Stomach (tissue), 9 donors: ENCODE results near the gene SLC22A4. TPM values are rescaled to one million over a fixed set of nuclear protein-coding genes. Genes with fewer than 3 reads are reported as not detected.
A peak's percentile ranks its signal among the peaks of the same experiment; 100 is the strongest.

Experiments used
- DNase-seq, 2 donors: peaks; one replicate each; pipeline versions ENCODE4 v3.0.0 to v3.0.0-alpha.2; 2013 to 2019
- H3K27ac ChIP-seq, 5 donors: fragments of 200-600 bp in 4 of 5; sonication (generic) in 4 of 5; one replicate each; pipeline ENCODE4 v1.5.1; 2013 to 2019; ENCODE audit warnings: mild to moderate bottlenecking in 1 of 5, moderate library complexity in 1 of 5
- H3K27me3 ChIP-seq, 3 donors: fragments of 200-600 bp; sonication (generic); one replicate each; pipeline ENCODE4 v1.5.1; 2017 to 2019; ENCODE audit warnings: mixed run types in 1 of 3
- H3K36me3 ChIP-seq, 4 donors: fragments of 200-600 bp; sonication (generic); 1 replicate in 3 of 4; 2 replicates in 1 of 4; pipeline ENCODE4 v1.5.1; 2016 to 2019
- H3K4me1 ChIP-seq, 4 donors: fragments of 200-600 bp; sonication (generic); one replicate each; pipeline ENCODE4 v1.5.1; 2016 to 2019
- H3K4me3 ChIP-seq, 4 donors: fragments of 200-600 bp; sonication (generic) in 3 of 4; one replicate each; pipeline ENCODE4 v1.5.1; 2016 to 2019; ENCODE audit warnings: mild to moderate bottlenecking in 1 of 4
- H3K9me3 ChIP-seq, 4 donors: fragments of 200-600 bp; sonication (generic); one replicate each; pipeline ENCODE4 v1.5.1; 2016 to 2019
- CTCF ChIP-seq, 7 experiments: fragments of 450-650 bp in 4 of 7; fragments of 200-600 bp in 3 of 7; sonication (generic) in 3 of 7; IDR thresholded peaks; one replicate each; pipeline ENCODE4 v1.5.1; 2016 to 2019; ENCODE audit warnings: antibody characterized with exemption in 7 of 7, control low read depth in 2 of 7, mild to moderate bottlenecking in 1 of 7
- EP300 ChIP-seq: sonication (generic); formaldehyde crosslinking; IDR thresholded peaks from one replicate; pipeline ENCODE4 v1.6.1; 2017; ENCODE audit warnings: antibody characterized with exemption
- POLR2A ChIP-seq, 4 donors: fragments of 450-650 bp; IDR thresholded peaks; one replicate each; pipeline ENCODE4 v1.6.1; 2016; ENCODE audit warnings: antibody characterized with exemption in 4 of 4, control low read depth in 2 of 4, mild to moderate bottlenecking in 1 of 4, moderate library complexity in 1 of 4
- POLR2AphosphoS5 ChIP-seq, 3 donors: sonication (generic); formaldehyde crosslinking; IDR thresholded peaks; one replicate each; pipeline ENCODE4 v1.6.1; 2016; ENCODE audit warnings: antibody characterized with exemption in 3 of 3
- whole genome bisulfite sequencing, 5 donors: extraction: QIAGEN DNeasy Blood & Tissue Kit in 3 of 5; methylation state at CpG; one replicate each; pipeline versions ENCODE4 v1.1.5 to v1.1.7; 2013 to 2018; 5-methylcytosine and 5-hydroxymethylcytosine counted together
- intact Hi-C: fragments of 100-400 bp; cut with DNase I; formaldehyde crosslinking; loops from one replicate; pipeline ENCODE4 v1.15.1; 2023; ENCODE audit warnings: low total_unique reads
- polyA plus RNA-seq, 3 donors: library from polyadenylated mRNA; stranded (reverse); fragments of 200-250 nt; gene quantifications; one replicate each; pipeline ENCODE4 v1.2.3, GENCODE V29; 2013
- total RNA-seq, 5 donors: library from RNA; depleted of rRNA; stranded (reverse); fragments of >200 nt; gene quantifications; one replicate each; pipeline versions ENCODE4 v1.1.0 to v1.2.3, GENCODE V29; 2014 to 2016
- donor health status: healthy with polysubstance abuse.
- donor health status: Bipolar disorder and iron deficiency.
- donor health status: healthy.

The SLC22A4 gene
- total and polyA plus RNA-seq, 8 donors, result 0.31 to 24.5 (median 0.53) TPM; not detected in 2

- Histone ChIP-seq H3K36me3 (no peaks in the 10 kb centered on the region), H3K27me3 (peaks cover 0 to 10% (median 4%) of the 10 kb centered on the region in 3 donors), H3K27ac (peak overlapping the region in 4 of 5 donors; percentile 86 to 97 (median 92)), H3K4me1 (peaks cover 19 to 63% (median 53%) of the 10 kb centered on the region in 4 donors), H3K9me3 (no peaks in the 10 kb centered on the region), H3K4me3 (peak overlapping the region; percentile 53 to 75 (median 54))
- TF ChIP-seq POLR2A (IDR thresholded peaks at IDR 0.05) (no peak), CTCF (IDR thresholded peaks at IDR 0.05) (no peak), EP300 (no peak), POLR2AphosphoS5 (IDR thresholded peaks at IDR 0.05) (no peak)
- no peak for DNase-seq
- intact Hi-C loops, result no loop called here
- WGBS, 5 donors, result 89 to 94% (median 92%) methylated on average over 6 of the region's 6 CpGs
Observed at GRCh38 chr5:132256783-132257130, 37.4 kb upstream of the SLC22A4 start.

- TF ChIP-seq POLR2AphosphoS5 (IDR thresholded peaks at IDR 0.05) (peak in 1 of 3 donors; percentile 46), POLR2A (IDR thresholded peaks at IDR 0.05) (no peak)
- H3K36me3 ChIP-seq, result peaks cover 0 to 2% (median under 1%) of the 10 kb centered on the region in 4 donors
- peak within 1 kb of the TSS; percentile 58 to 97 (median 90) for H3K27ac ChIP-seq
- peak within 1 kb of the TSS; percentile 53 to 75 (median 54) for H3K4me3 ChIP-seq
- intact Hi-C loops, result no loop called here
- peaks cover 21 to 69% (median 57%) of the 10 kb centered on the region in 4 donors for H3K4me1 ChIP-seq
- WGBS, 5 donors, result 19 to 45% (median 27%) methylated on average over 17 to 86 of the region's 88 CpGs
- H3K27me3 ChIP-seq, result peaks cover 0 to 10% (median 4%) of the 10 kb centered on the region in 3 donors
- H3K9me3 ChIP-seq, result no peaks in the 10 kb centered on the region
- DNase-seq, result peak in 1 of 2 donors; percentile 91
Observed at GRCh38 chr5:132257131-132258101, 36.8 kb upstream of the SLC22A4 start, which contains the start of gene PDLIM4. PDLIM4 (plus strand) TSS chr5:132257696; CDS start chr5:132257735, 39 bp downstream.

- Histone ChIP-seq H3K4me3 (peak overlapping the region; percentile 53 to 75 (median 54)), H3K27ac (peak overlapping the region; percentile 53 to 97 (median 90)), H3K27me3 (peaks cover 0 to 10% (median 4%) of the 10 kb centered on the region in 3 donors), H3K9me3 (no peaks in the 10 kb centered on the region), H3K4me1 (peaks cover 21 to 78% (median 60%) of the 10 kb centered on the region in 4 donors), H3K36me3 (peaks cover 0 to 6% (median 2%) of the 10 kb centered on the region in 4 donors)
- TF ChIP-seq POLR2AphosphoS5 (IDR thresholded peaks at IDR 0.05) (peak in 1 of 3 donors; percentile 21), EP300 (no peak)
- intact Hi-C loops, result no loop called here
- WGBS, 5 donors, result 41 to 63% (median 51%) methylated on average over 14 to 19 of the region's 19 CpGs
- no peak for DNase-seq
Observed at GRCh38 chr5:132258102-132259068, 35.8 kb upstream of the SLC22A4 start.

- Histone ChIP-seq H3K9me3 (no peaks in the 10 kb centered on the region), H3K27ac (peak overlapping the region; percentile 53 to 97 (median 90)), H3K4me1 (peaks cover 21 to 82% (median 60%) of the 10 kb centered on the region in 4 donors), H3K36me3 (peaks cover 0 to 6% (median 2%) of the 10 kb centered on the region in 4 donors), H3K4me3 (peak overlapping the region; percentile 53 to 75 (median 54)), H3K27me3 (peaks cover 0 to 10% (median 4%) of the 10 kb centered on the region in 3 donors)
- TF ChIP-seq POLR2AphosphoS5 (IDR thresholded peaks at IDR 0.05) (peak; percentile 65 to 80 (median 78)), POLR2A (IDR thresholded peaks at IDR 0.05) (peak in 1 of 4 donors; percentile 31), EP300 (peak; percentile 53), CTCF (IDR thresholded peaks at IDR 0.05) (no peak)
- intact Hi-C loops, result no loop called here
- DNase-seq, result peak; percentile 16 to 92
- WGBS, 5 donors, result 62 to 84% (median 65%) methylated on average over 7 to 24 of the region's 24 CpGs
Observed at GRCh38 chr5:132259069-132259851, 34.9 kb upstream of the SLC22A4 start.
